ENCODE measurements around the gene NUBP1. TPM values are rescaled to one million over a fixed set of nuclear protein-coding genes. Genes with fewer than 3 reads are reported as not detected.

The NUBP1 gene
- total RNA-seq, 1 donor from 2014 or later, result 33.4 TPM

- Histone ChIP-seq H3K9ac (ENCODE audit: low read depth in 1 of 3, low read length in 3 of 3) (no peak overlapping the region), H3K9me3 (ENCODE audit: control insufficient read depth in 3 of 3, low read length in 3 of 3) (no peaks in the 10 kb centered on the region), H3K4me3 (ENCODE audit: low read length in 3 of 3) (no peak overlapping the region), H3K27ac (ENCODE audit: low read depth, low read length) (peak overlapping the region; percentile 39), H3K4me1 (ENCODE audit: control insufficient read depth in 3 of 3, insufficient read depth in 3 of 3, low read length in 3 of 3) (peaks cover under 1 to 1% (median 1%) of the 10 kb centered on the region in 3 donors), H3K36me3 (ENCODE audit: control insufficient read depth in 3 of 3, insufficient read depth in 3 of 3, low read length in 3 of 3) (peaks cover 55 to 69% (median 57%) of the 10 kb centered on the region in 3 donors), H3K27me3 (ENCODE audit: control insufficient read depth in 3 of 3, insufficient read depth in 3 of 3, low read length in 3 of 3) (no peaks in the 10 kb centered on the region)
These were observed 7.2 kb downstream of the NUBP1 start for GRCh38 chr16:10750793-10751192.

- Histone ChIP-seq H3K4me1 (ENCODE audit: control insufficient read depth in 3 of 3, insufficient read depth in 3 of 3, low read length in 3 of 3) (no peaks in the 10 kb centered on the region), H3K4me3 (ENCODE audit: low read length in 3 of 3) (no peak overlapping the region), H3K36me3 (ENCODE audit: control insufficient read depth in 3 of 3, insufficient read depth in 3 of 3, low read length in 3 of 3) (peaks cover 56 to 71% (median 61%) of the 10 kb centered on the region in 3 donors), H3K27me3 (ENCODE audit: control insufficient read depth in 3 of 3, insufficient read depth in 3 of 3, low read length in 3 of 3) (no peaks in the 10 kb centered on the region), H3K27ac (ENCODE audit: low read depth, low read length) (peak overlapping the region; percentile 39), H3K9me3 (ENCODE audit: control insufficient read depth in 3 of 3, low read length in 3 of 3) (no peaks in the 10 kb centered on the region), H3K9ac (ENCODE audit: low read depth in 1 of 3, low read length in 3 of 3) (no peak overlapping the region)
These were observed 7.7 kb downstream of the NUBP1 start for GRCh38 chr16:10751291-10751697.

GRCh38 chr16:10752843-10753523 lies 9.3 kb downstream of the NUBP1 start:
- H3K4me3 ChIP-seq (ENCODE audit: low read length in 3 of 3), result no peak overlapping the region
- no peaks in the 10 kb centered on the region for H3K4me1 ChIP-seq (ENCODE audit: control insufficient read depth in 3 of 3, insufficient read depth in 3 of 3, low read length in 3 of 3)
- no peaks in the 10 kb centered on the region for H3K9me3 ChIP-seq (ENCODE audit: control insufficient read depth in 3 of 3, low read length in 3 of 3)
- H3K27ac ChIP-seq (ENCODE audit: low read depth, low read length), result peak overlapping the region; percentile 38
- H3K36me3 ChIP-seq (ENCODE audit: control insufficient read depth in 3 of 3, insufficient read depth in 3 of 3, low read length in 3 of 3), result peaks cover 59 to 75% (median 71%) of the 10 kb centered on the region in 3 donors
- H3K27me3 ChIP-seq (ENCODE audit: control insufficient read depth in 3 of 3, insufficient read depth in 3 of 3, low read length in 3 of 3), result no peaks in the 10 kb centered on the region
- H3K9ac ChIP-seq (ENCODE audit: low read depth in 1 of 3, low read length in 3 of 3), result no peak overlapping the region

- Histone ChIP-seq H3K4me3 (ENCODE audit: low read length in 3 of 3) (no peak overlapping the region), H3K9me3 (ENCODE audit: control insufficient read depth in 3 of 3, low read length in 3 of 3) (no peaks in the 10 kb centered on the region), H3K4me1 (ENCODE audit: control insufficient read depth in 3 of 3, insufficient read depth in 3 of 3, low read length in 3 of 3) (no peaks in the 10 kb centered on the region), H3K27ac (ENCODE audit: low read depth, low read length) (no peak overlapping the region), H3K9ac (ENCODE audit: low read depth in 1 of 3, low read length in 3 of 3) (no peak overlapping the region), H3K36me3 (ENCODE audit: control insufficient read depth in 3 of 3, insufficient read depth in 3 of 3, low read length in 3 of 3) (peaks cover 60 to 75% (median 72%) of the 10 kb centered on the region in 3 donors), H3K27me3 (ENCODE audit: control insufficient read depth in 3 of 3, insufficient read depth in 3 of 3, low read length in 3 of 3) (no peaks in the 10 kb centered on the region)
These were observed 10.0 kb downstream of the NUBP1 start for GRCh38 chr16:10753670-10754069.

- Histone ChIP-seq H3K9ac (ENCODE audit: low read depth in 1 of 3, low read length in 3 of 3) (no peak overlapping the region), H3K4me1 (ENCODE audit: control insufficient read depth in 3 of 3, insufficient read depth in 3 of 3, low read length in 3 of 3) (no peaks in the 10 kb centered on the region), H3K4me3 (ENCODE audit: low read length in 3 of 3) (no peak overlapping the region), H3K27me3 (ENCODE audit: control insufficient read depth in 3 of 3, insufficient read depth in 3 of 3, low read length in 3 of 3) (no peaks in the 10 kb centered on the region), H3K36me3 (ENCODE audit: control insufficient read depth in 3 of 3, insufficient read depth in 3 of 3, low read length in 3 of 3) (peaks cover 62 to 74% (median 71%) of the 10 kb centered on the region in 3 donors), H3K27ac (ENCODE audit: low read depth, low read length) (no peak overlapping the region), H3K9me3 (ENCODE audit: control insufficient read depth in 3 of 3, low read length in 3 of 3) (no peaks in the 10 kb centered on the region)
These were observed 11.3 kb downstream of the NUBP1 start for GRCh38 chr16:10754941-10755340.

DNA sequence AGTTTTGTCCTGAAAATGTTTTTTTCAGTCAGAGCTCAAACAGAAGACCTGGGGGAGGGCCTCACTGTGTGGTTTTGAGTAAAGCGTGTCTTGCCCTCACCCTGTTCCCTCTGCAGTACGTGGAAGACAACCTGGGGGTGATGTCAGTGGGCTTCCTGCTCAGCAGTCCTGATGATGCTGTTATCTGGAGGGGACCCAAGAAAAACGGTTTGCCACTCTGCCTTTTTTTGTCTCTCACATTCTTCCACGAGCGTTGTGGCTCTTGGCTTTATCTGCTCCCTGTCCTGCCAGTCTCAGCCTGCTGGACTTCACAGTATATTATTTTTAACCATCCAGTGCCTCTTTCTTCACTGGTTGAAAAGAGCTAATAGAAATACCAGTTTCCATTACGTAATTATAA lies 12.9 kb downstream of the NUBP1 start:
- no peaks in the 10 kb centered on the region for H3K4me1 ChIP-seq (ENCODE audit: control insufficient read depth in 3 of 3, insufficient read depth in 3 of 3, low read length in 3 of 3)
- H3K4me3 ChIP-seq (ENCODE audit: low read length in 3 of 3), result no peak overlapping the region
- H3K9me3 ChIP-seq (ENCODE audit: control insufficient read depth in 3 of 3, low read length in 3 of 3), result no peaks in the 10 kb centered on the region
- H3K36me3 ChIP-seq (ENCODE audit: control insufficient read depth in 3 of 3, insufficient read depth in 3 of 3, low read length in 3 of 3), result peaks cover 68 to 78% (median 75%) of the 10 kb centered on the region in 3 donors
- H3K27me3 ChIP-seq (ENCODE audit: control insufficient read depth in 3 of 3, insufficient read depth in 3 of 3, low read length in 3 of 3), result no peaks in the 10 kb centered on the region
- no peak overlapping the region for H3K27ac ChIP-seq (ENCODE audit: low read depth, low read length)
- no peak overlapping the region for H3K9ac ChIP-seq (ENCODE audit: low read depth in 1 of 3, low read length in 3 of 3)

DNA sequence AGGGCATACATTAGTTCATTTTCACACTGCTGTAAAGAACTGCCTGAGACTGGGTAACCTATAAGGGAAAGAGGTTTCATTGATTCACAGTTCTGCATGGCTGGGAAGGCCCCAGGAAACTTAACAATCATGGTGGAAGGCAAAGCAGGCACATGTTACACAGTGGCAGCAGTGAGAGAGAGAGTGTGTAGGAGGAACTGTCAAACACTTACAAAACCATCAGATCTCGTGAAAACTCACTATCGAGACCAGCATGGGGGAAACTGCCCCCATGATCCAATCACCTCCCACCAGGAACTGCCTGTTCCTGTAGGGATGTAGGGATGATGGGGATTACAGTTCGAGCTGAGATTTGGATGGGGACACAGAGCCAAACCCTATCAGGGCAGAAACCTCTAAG lies 17.2 kb downstream of the NUBP1 start:
- Histone ChIP-seq H3K4me1 (ENCODE audit: control insufficient read depth in 3 of 3, insufficient read depth in 3 of 3, low read length in 3 of 3) (no peaks in the 10 kb centered on the region), H3K36me3 (ENCODE audit: control insufficient read depth in 3 of 3, insufficient read depth in 3 of 3, low read length in 3 of 3) (peaks cover 78 to 82% (median 81%) of the 10 kb centered on the region in 3 donors), H3K9ac (ENCODE audit: low read depth in 1 of 3, low read length in 3 of 3) (no peak overlapping the region), H3K4me3 (ENCODE audit: low read length in 3 of 3) (no peak overlapping the region), H3K27ac (ENCODE audit: low read depth, low read length) (no peak overlapping the region), H3K9me3 (ENCODE audit: control insufficient read depth in 3 of 3, low read length in 3 of 3) (peaks cover 0 to 3% (median 0%) of the 10 kb centered on the region in 3 donors), H3K27me3 (ENCODE audit: control insufficient read depth in 3 of 3, insufficient read depth in 3 of 3, low read length in 3 of 3) (no peaks in the 10 kb centered on the region)

DNA sequence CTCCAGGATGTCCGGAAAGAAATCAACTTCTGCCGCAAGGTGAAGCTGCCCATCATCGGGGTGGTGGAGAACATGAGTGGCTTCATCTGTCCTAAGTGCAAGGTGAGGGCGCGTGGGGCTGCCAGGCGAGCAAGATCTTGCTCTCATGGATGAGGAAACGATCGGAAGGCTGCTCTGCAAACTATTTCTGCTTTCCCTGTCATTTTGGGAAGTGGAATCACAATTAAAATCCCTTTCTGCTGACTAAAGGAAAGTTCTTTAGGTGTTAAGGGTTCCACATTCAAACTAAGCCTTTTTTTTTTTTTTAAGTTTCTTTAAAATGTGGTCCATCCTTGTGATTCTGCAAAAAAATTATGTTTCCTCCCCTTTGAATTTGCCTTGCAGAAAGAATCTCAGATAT lies 17.7 kb downstream of the NUBP1 start:
- Histone ChIP-seq H3K36me3 (ENCODE audit: control insufficient read depth in 3 of 3, insufficient read depth in 3 of 3, low read length in 3 of 3) (peaks cover 79 to 84% (median 80%) of the 10 kb centered on the region in 3 donors), H3K27ac (ENCODE audit: low read depth, low read length) (no peak overlapping the region)

GRCh38 chr16:10762336-10763016 lies 18.8 kb downstream of the NUBP1 start:
- no peaks in the 10 kb centered on the region for H3K4me1 ChIP-seq (ENCODE audit: control insufficient read depth in 3 of 3, insufficient read depth in 3 of 3, low read length in 3 of 3)
- H3K4me3 ChIP-seq (ENCODE audit: low read length in 3 of 3), result no peak overlapping the region
- H3K9me3 ChIP-seq (ENCODE audit: control insufficient read depth in 3 of 3, low read length in 3 of 3), result peaks cover 0 to 3% (median 0%) of the 10 kb centered on the region in 3 donors
- H3K36me3 ChIP-seq (ENCODE audit: control insufficient read depth in 3 of 3, insufficient read depth in 3 of 3, low read length in 3 of 3), result peaks cover 73 to 83% (median 78%) of the 10 kb centered on the region in 3 donors
- H3K9ac ChIP-seq (ENCODE audit: low read depth in 1 of 3, low read length in 3 of 3), result no peak overlapping the region
- no peaks in the 10 kb centered on the region for H3K27me3 ChIP-seq (ENCODE audit: control insufficient read depth in 3 of 3, insufficient read depth in 3 of 3, low read length in 3 of 3)
- H3K27ac ChIP-seq (ENCODE audit: low read depth, low read length), result no peak overlapping the region

More for the DNA sequence above, 17.7 kb downstream of the NUBP1 start:
- Histone ChIP-seq H3K9me3 (ENCODE audit: control insufficient read depth in 3 of 3, low read length in 3 of 3) (peaks cover 0 to 3% (median 0%) of the 10 kb centered on the region in 3 donors), H3K27me3 (ENCODE audit: control insufficient read depth in 3 of 3, insufficient read depth in 3 of 3, low read length in 3 of 3) (no peaks in the 10 kb centered on the region), H3K9ac (ENCODE audit: low read depth in 1 of 3, low read length in 3 of 3) (no peak overlapping the region), H3K4me1 (ENCODE audit: control insufficient read depth in 3 of 3, insufficient read depth in 3 of 3, low read length in 3 of 3) (no peaks in the 10 kb centered on the region), H3K4me3 (ENCODE audit: low read length in 3 of 3) (no peak overlapping the region)

GRCh38 chr16:10763456-10763855 lies 19.8 kb downstream of the NUBP1 start:
- H3K9me3 ChIP-seq (ENCODE audit: control insufficient read depth in 3 of 3, low read length in 3 of 3), result peaks cover 0 to 3% (median 0%) of the 10 kb centered on the region in 3 donors
- no peak overlapping the region for H3K27ac ChIP-seq (ENCODE audit: low read depth, low read length)
- H3K36me3 ChIP-seq (ENCODE audit: control insufficient read depth in 3 of 3, insufficient read depth in 3 of 3, low read length in 3 of 3), result peaks cover 68 to 79% (median 70%) of the 10 kb centered on the region in 3 donors
- H3K9ac ChIP-seq (ENCODE audit: low read depth in 1 of 3, low read length in 3 of 3), result no peak overlapping the region
- no peaks in the 10 kb centered on the region for H3K27me3 ChIP-seq (ENCODE audit: control insufficient read depth in 3 of 3, insufficient read depth in 3 of 3, low read length in 3 of 3)
- H3K4me3 ChIP-seq (ENCODE audit: low read length in 3 of 3), result no peak overlapping the region
- no peaks in the 10 kb centered on the region for H3K4me1 ChIP-seq (ENCODE audit: control insufficient read depth in 3 of 3, insufficient read depth in 3 of 3, low read length in 3 of 3)

Measured in skeletal muscle tissue (tissue), 4 donors.